ENCODE results near the gene SEL1L3. TPM values are rescaled to one million over a fixed set of nuclear protein-coding genes. Genes with fewer than 3 reads are reported as not detected.

Gene SEL1L3
- total and polyA plus RNA-seq, 12 donors, result 1.7 to 23.7 (median 4.9) TPM

DNA sequence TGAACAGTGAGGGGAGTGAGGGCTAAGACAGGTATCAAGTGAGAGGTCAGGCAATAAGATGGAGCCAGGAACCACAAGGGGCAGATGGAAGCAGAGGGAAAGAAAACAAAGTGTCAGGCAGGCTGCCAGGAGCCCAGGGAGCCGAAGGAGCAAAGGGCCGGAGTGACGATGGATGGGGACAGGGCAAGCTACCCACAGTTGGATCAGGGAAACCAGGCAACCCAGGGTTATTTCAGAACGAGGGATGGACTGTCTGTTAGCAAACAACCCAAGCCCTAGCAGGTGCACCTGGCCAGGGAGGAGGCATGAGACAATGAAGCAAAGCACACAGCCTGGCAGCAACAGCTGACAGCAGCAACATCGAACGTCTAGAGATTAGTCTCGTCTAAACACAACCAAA, 39.2 kb downstream of the SEL1L3 start:
- Histone ChIP-seq H3K9me3 (replicated peaks in 1 of 3) (no peaks in the 10 kb centered on the region), H3K27ac (no peak overlapping the region), H3K27me3 (no peaks in the 10 kb centered on the region), H3K4me1 (replicated peaks in 1 of 2) (peaks cover 4 to 8% of the 10 kb centered on the region in 2 donors), H3K36me3 (replicated peaks in 1 of 2) (no peaks in the 10 kb centered on the region), H3K4me3 (no peak overlapping the region)
- TF ChIP-seq, protein P1, sequence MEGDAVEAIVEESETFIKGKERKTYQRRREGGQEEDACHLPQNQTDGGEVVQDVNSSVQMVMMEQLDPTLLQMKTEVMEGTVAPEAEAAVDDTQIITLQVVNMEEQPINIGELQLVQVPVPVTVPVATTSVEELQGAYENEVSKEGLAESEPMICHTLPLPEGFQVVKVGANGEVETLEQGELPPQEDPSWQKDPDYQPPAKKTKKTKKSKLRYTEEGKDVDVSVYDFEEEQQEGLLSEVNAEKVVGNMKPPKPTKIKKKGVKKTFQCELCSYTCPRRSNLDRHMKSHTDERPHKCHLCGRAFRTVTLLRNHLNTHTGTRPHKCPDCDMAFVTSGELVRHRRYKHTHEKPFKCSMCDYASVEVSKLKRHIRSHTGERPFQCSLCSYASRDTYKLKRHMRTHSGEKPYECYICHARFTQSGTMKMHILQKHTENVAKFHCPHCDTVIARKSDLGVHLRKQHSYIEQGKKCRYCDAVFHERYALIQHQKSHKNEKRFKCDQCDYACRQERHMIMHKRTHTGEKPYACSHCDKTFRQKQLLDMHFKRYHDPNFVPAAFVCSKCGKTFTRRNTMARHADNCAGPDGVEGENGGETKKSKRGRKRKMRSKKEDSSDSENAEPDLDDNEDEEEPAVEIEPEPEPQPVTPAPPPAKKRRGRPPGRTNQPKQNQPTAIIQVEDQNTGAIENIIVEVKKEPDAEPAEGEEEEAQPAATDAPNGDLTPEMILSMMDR (IDR thresholded peaks at IDR 0.05), result no peak
- no peak for TF ChIP-seq POLR2A (IDR thresholded peaks at IDR 0.05)
- WGBS, 4 donors, result 79 to 88% (median 85%) methylated on average over 7 of the region's 7 CpGs
- intact Hi-C loops (cut with DNase I), result no loop called here
- no peak for DNase-seq

DNA sequence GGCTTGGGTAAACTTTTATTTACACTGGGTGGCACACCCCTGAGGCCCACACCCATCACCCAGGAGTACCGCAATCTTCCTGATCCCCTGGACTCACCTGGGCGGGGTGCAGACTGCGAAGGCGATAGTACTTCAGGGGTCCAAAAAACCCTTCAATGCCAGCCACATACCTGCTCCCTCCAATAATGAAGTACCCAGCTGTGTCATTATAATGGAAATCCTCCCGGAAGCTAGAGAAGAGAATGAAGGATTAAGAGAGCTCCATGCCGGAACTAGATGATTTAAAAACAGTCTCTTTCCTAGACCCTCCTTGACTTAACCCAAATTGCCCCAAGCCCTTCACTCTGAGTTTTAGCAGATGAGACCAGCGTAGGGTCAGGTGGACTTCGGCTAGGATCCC, 40.9 kb downstream of the SEL1L3 start:
- TF ChIP-seq, protein P1 (IDR thresholded peaks at IDR 0.05), result no peak
- TF ChIP-seq POLR2A (IDR thresholded peaks at IDR 0.05), result no peak
- Histone ChIP-seq H3K4me1 (replicated peaks in 1 of 2) (peaks cover 0 to 2% of the 10 kb centered on the region in 2 donors), H3K36me3 (replicated peaks in 1 of 2) (no peaks in the 10 kb centered on the region), H3K27ac (no peak overlapping the region), H3K9me3 (replicated peaks in 1 of 3) (no peaks in the 10 kb centered on the region), H3K4me3 (no peak overlapping the region), H3K27me3 (no peaks in the 10 kb centered on the region)
- DNase-seq, result no peak
- intact Hi-C loops (cut with DNase I), result no loop called here
- 92 to 95% (median 94%) methylated on average over 8 of the region's 8 CpGs for WGBS, 4 donors

DNA sequence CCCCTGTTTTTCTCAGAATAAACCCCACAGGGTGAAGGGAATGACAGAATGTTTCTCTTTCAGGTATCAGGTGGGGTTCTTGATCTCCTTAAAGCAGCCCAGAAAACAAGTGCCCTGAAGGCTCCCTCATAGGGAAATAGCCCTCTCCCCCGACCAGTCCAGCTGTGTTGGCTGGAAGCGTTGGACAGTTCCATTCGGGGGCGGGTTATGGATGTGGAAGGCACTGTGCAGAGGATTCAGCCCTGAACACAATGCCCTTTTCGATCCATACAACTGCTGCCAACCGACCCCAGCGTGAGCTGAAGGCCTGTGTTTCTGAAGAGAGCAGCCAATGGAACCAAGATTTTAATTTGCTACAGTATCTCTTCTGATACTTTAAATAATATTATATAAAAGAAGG, 41.5 kb downstream of the SEL1L3 start:
- no peaks in the 10 kb centered on the region for H3K27me3 ChIP-seq
- TF ChIP-seq, protein P1 (IDR thresholded peaks at IDR 0.05), result no peak
- no peak for TF ChIP-seq POLR2A (IDR thresholded peaks at IDR 0.05)
- H3K9me3 ChIP-seq (replicated peaks in 1 of 3), result no peaks in the 10 kb centered on the region
- H3K27ac ChIP-seq, result no peak overlapping the region
- no peak overlapping the region for H3K4me3 ChIP-seq
- 87 to 97% (median 88%) methylated on average over 3 to 7 of the region's 7 CpGs for WGBS, 4 donors
- peaks cover 4% of the 10 kb centered on the region in 2 donors for H3K4me1 ChIP-seq (replicated peaks in 1 of 2)
- H3K36me3 ChIP-seq (replicated peaks in 1 of 2), result no peaks in the 10 kb centered on the region
- intact Hi-C loops (cut with DNase I), result no loop called here
- no peak for DNase-seq

DNA sequence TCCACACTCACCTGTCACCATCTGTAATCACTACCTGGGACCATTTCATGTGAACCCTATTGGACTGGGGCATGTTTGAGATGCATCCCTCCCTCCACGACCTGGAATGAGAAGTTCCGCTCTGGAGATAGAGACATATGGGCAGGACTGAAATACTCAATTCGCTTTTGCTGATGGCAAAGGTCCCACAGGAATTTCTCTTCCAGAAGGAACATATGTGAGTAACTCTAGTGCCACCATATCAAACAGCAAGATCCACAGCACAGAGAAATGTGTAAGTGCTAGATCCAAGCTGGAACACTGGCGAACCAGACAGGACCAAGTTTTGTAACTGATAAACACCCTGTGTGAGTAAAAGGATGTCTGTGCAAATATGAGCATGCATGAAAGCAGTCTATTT, 43.9 kb downstream of the SEL1L3 start:
- 82 to 95% (median 89%) methylated on average over 4 of the region's 4 CpGs for WGBS, 4 donors

More for the DNA sequence above, 43.9 kb downstream of the SEL1L3 start:
- Histone ChIP-seq H3K9me3 (replicated peaks in 1 of 3) (no peaks in the 10 kb centered on the region), H3K27me3 (no peaks in the 10 kb centered on the region), H3K27ac (no peak overlapping the region), H3K4me1 (replicated peaks in 1 of 2) (peaks cover 5 to 8% of the 10 kb centered on the region in 2 donors), H3K36me3 (replicated peaks in 1 of 2) (no peaks in the 10 kb centered on the region), H3K4me3 (no peak overlapping the region)
- no peak for DNase-seq
- no peak for TF ChIP-seq POLR2A (IDR thresholded peaks at IDR 0.05)
- TF ChIP-seq, protein P1 (IDR thresholded peaks at IDR 0.05), result no peak
- intact Hi-C loops (cut with DNase I), result no loop called here
